Measurements from ENCODE around the gene AP1G1.

The AP1G1 gene

DNA sequence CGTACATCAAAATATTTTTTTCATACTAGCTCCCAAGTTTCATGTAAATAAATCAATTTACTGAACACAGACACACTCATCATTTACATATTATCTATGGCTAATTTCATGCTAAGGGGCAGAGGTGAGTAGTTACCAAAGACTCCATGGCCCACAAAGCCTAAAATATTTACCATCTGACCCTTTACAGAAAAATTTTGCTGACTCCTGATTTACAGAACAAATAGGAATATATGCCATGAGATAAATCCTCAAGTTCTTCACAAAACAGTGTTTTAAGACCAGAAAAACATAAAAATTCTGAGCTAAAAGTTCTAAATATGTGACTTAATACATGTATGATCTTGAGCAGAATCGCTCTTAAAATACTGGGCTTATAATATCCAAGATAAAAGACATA is 47.5 kb downstream of the AP1G1 start:
- TF ChIP-seq EZH2phosphoT487 (conservative IDR thresholded peaks at IDR 0.05; ENCODE audit: low read length) = no peak
- Histone ChIP-seq H4K20me1 (ENCODE audit: low read depth, low read length) (no peaks in the 10 kb centered on the region), H3K27ac (ENCODE audit: low read depth, low read length) (no peak overlapping the region), H3K4me3 (ENCODE audit: insufficient read depth, low read length, poor library complexity, severe bottlenecking) (no peak overlapping the region), H3K4me2 (ENCODE audit: low read depth, low read length, poor library complexity, severe bottlenecking) (no peak overlapping the region), H3K9ac (ENCODE audit: low read length) (no peak overlapping the region), H3K79me2 (ENCODE audit: insufficient read depth, low read length) (no peaks in the 10 kb centered on the region), H3K9me3 (ENCODE audit: insufficient read depth, low read length) (no peaks in the 10 kb centered on the region), H3F3A (ENCODE audit: insufficient read depth) (0 out of 2 replicates have a peak, but pooled peaks cover 4% of the 10 kb centered on the region), H3K36me3 (ENCODE audit: low read length) (peaks cover 39% of the 10 kb centered on the region), H2AFZ (ENCODE audit: low read depth, low read length, severe bottlenecking) (no peak overlapping the region), H3K27me3 (ENCODE audit: low read length) (no peaks in the 10 kb centered on the region), H3K9me2 (replicated peaks; ENCODE audit: insufficient read depth, low read length) (no peaks in the 10 kb centered on the region)

DNA sequence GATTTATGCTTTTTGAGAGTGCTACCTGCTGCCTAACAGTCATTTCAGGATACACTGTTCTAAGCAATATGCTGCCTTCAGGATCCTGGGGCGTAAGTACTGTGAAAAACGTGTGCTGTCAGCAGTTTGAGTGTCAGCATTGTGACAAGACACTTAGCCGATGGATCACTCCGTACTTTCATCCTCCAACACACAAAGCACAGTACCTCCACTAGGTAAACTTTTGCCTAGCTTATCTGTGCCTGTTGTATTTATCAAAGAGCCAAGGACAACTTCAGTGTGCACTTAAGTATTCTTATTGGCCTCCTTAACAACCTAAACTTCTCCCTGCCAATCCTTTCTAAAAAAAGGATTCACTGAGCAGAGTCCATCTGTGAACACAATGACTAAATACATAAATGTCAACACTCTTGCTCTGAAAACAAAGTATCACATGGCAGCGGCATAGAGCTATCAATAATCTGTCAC is 50.3 kb downstream of the AP1G1 start:
- TF ChIP-seq, protein P1, sequence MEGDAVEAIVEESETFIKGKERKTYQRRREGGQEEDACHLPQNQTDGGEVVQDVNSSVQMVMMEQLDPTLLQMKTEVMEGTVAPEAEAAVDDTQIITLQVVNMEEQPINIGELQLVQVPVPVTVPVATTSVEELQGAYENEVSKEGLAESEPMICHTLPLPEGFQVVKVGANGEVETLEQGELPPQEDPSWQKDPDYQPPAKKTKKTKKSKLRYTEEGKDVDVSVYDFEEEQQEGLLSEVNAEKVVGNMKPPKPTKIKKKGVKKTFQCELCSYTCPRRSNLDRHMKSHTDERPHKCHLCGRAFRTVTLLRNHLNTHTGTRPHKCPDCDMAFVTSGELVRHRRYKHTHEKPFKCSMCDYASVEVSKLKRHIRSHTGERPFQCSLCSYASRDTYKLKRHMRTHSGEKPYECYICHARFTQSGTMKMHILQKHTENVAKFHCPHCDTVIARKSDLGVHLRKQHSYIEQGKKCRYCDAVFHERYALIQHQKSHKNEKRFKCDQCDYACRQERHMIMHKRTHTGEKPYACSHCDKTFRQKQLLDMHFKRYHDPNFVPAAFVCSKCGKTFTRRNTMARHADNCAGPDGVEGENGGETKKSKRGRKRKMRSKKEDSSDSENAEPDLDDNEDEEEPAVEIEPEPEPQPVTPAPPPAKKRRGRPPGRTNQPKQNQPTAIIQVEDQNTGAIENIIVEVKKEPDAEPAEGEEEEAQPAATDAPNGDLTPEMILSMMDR (IDR thresholded peaks at IDR 0.05; ENCODE audit: insufficient read depth, low read length, poor library complexity, severe bottlenecking) = no peak
- TF ChIP-seq EZH2phosphoT487 (conservative IDR thresholded peaks at IDR 0.05; ENCODE audit: low read length) = no peak
- Histone ChIP-seq H3K9ac (ENCODE audit: low read length) (no peak overlapping the region), H3K27ac (ENCODE audit: low read depth, low read length) (no peak overlapping the region), H3K9me3 (ENCODE audit: insufficient read depth, low read length) (no peaks in the 10 kb centered on the region), H3K9me2 (replicated peaks; ENCODE audit: insufficient read depth, low read length) (no peaks in the 10 kb centered on the region), H3K4me2 (ENCODE audit: low read depth, low read length, poor library complexity, severe bottlenecking) (no peak overlapping the region), H2AFZ (ENCODE audit: low read depth, low read length, severe bottlenecking) (no peak overlapping the region), H4K20me1 (ENCODE audit: low read depth, low read length) (no peaks in the 10 kb centered on the region), H3K4me3 (ENCODE audit: insufficient read depth, low read length, poor library complexity, severe bottlenecking) (no peak overlapping the region), H3K79me2 (ENCODE audit: insufficient read depth, low read length) (no peaks in the 10 kb centered on the region), H3K36me3 (ENCODE audit: low read length) (peaks cover 21% of the 10 kb centered on the region; the same call in 1 of the 2 replicates), H3F3A (ENCODE audit: insufficient read depth) (no peaks in the 10 kb centered on the region), H3K27me3 (ENCODE audit: low read length) (no peaks in the 10 kb centered on the region)

DNA sequence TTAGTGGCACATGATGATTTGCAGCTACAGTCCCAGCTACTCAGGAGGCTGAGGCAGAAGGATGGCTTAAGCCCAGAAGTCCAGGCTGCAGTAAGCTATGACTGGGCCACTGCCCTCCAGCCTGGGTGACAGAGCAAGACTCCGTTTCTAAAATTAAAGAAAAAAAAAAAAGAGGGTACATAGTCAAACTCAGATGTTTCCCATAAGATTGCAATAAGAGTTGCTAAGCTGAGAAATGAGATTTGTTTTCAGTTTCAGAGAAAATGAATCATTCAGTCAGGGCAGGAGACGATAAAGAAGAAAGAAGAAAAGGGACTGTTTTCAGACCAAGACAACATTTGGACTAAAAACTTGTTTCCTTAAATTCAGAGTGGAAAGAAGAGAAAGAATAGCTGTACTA is 54.0 kb downstream of the AP1G1 start:
- Histone ChIP-seq H3K9me3 (ENCODE audit: insufficient read depth, low read length) (no peaks in the 10 kb centered on the region), H3F3A (ENCODE audit: insufficient read depth) (no peaks in the 10 kb centered on the region), H3K79me2 (ENCODE audit: insufficient read depth, low read length) (no peaks in the 10 kb centered on the region), H3K4me3 (ENCODE audit: insufficient read depth, low read length, poor library complexity, severe bottlenecking) (no peak overlapping the region), H3K27me3 (ENCODE audit: low read length) (no peaks in the 10 kb centered on the region), H3K9me2 (replicated peaks; ENCODE audit: insufficient read depth, low read length) (no peaks in the 10 kb centered on the region), H3K4me2 (ENCODE audit: low read depth, low read length, poor library complexity, severe bottlenecking) (no peak overlapping the region), H2AFZ (ENCODE audit: low read depth, low read length, severe bottlenecking) (no peak overlapping the region), H4K20me1 (ENCODE audit: low read depth, low read length) (no peaks in the 10 kb centered on the region), H3K9ac (ENCODE audit: low read length) (no peak overlapping the region), H3K36me3 (ENCODE audit: low read length) (peaks cover 32% of the 10 kb centered on the region), H3K27ac (ENCODE audit: low read depth, low read length) (no peak overlapping the region)
- TF ChIP-seq, protein P1 (IDR thresholded peaks at IDR 0.05; ENCODE audit: insufficient read depth, low read length, poor library complexity, severe bottlenecking) = no peak

DNA sequence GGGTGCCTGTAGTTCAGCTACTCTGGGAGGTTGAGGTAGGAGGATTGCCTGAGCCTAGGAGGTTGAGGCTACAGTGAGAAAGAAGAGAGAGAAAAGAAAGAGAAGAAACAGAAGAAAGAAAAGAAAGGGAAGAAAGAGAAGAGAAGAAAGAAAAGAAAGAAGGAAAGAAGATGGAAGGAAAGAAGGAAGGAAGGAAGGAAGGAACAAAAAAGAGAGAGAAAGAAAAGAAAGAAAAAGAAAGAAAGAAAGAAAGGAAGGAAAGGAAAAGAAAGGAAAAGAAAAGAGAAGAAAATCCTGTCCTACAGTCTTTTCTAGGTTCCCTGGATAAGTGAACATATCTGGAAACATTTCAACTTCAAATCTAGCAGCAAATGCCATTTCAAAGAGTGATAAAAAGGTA is 54.5 kb downstream of the AP1G1 start:
- no peaks in the 10 kb centered on the region for H3K27me3 ChIP-seq (ENCODE audit: low read length)
- no peaks in the 10 kb centered on the region for H3K9me2 ChIP-seq (replicated peaks; ENCODE audit: insufficient read depth, low read length)
- H3K27ac ChIP-seq (ENCODE audit: low read depth, low read length) = no peak overlapping the region
- H3F3A ChIP-seq (ENCODE audit: insufficient read depth) = no peaks in the 10 kb centered on the region
- H3K9ac ChIP-seq (ENCODE audit: low read length) = no peak overlapping the region
- H2AFZ ChIP-seq (ENCODE audit: low read depth, low read length, severe bottlenecking) = no peak overlapping the region
- H4K20me1 ChIP-seq (ENCODE audit: low read depth, low read length) = no peaks in the 10 kb centered on the region
- H3K4me3 ChIP-seq (ENCODE audit: insufficient read depth, low read length, poor library complexity, severe bottlenecking) = no peak overlapping the region
- H3K9me3 ChIP-seq (ENCODE audit: insufficient read depth, low read length) = no peaks in the 10 kb centered on the region
- no peaks in the 10 kb centered on the region for H3K79me2 ChIP-seq (ENCODE audit: insufficient read depth, low read length)
- TF ChIP-seq, protein P1 (IDR thresholded peaks at IDR 0.05; ENCODE audit: insufficient read depth, low read length, poor library complexity, severe bottlenecking) = no peak
- TF ChIP-seq EZH2phosphoT487 (conservative IDR thresholded peaks at IDR 0.05; ENCODE audit: low read length) = no peak
- H3K4me2 ChIP-seq (ENCODE audit: low read depth, low read length, poor library complexity, severe bottlenecking) = no peak overlapping the region
- H3K36me3 ChIP-seq (ENCODE audit: low read length) = peaks cover 33% of the 10 kb centered on the region

Data from SU-DHL-6 (cell line).